ENCODE measurements around the gene FMOD.
A peak's percentile ranks its signal among the peaks of the same experiment; 100 is the strongest.

FMOD gene

GRCh38 chr1:203343956-203344754 lies 6.8 kb downstream of the FMOD start:
- DNase-seq: no peak
- Mint-ChIP-seq H3K4me1 (peaks cover 20% of the 10 kb centered on the region), H3K9me3 (no peaks in the 10 kb centered on the region), H3K27me3 (peaks cover 43% of the 10 kb centered on the region), H3K27ac (no peak overlapping the region), H3K4me3 (no peak overlapping the region)
- no peak for ATAC-seq

GRCh38 chr1:203342192-203342940 lies 8.6 kb downstream of the FMOD start:
- DNase-seq: peak in 1 of 2 donors; percentile 41
- Mint-ChIP-seq H3K4me3 (peak overlapping the region; percentile 30 to 33), H3K4me1 (peaks cover 27% of the 10 kb centered on the region), H3K9me3 (no peaks in the 10 kb centered on the region), H3K27me3 (peaks cover 25% of the 10 kb centered on the region), H3K27ac (no peak overlapping the region)
- ATAC-seq: peak; percentile 71

GRCh38 chr1:203340112-203340790 lies 10.7 kb downstream of the FMOD start:
- no peak overlapping the region for H3K27ac Mint-ChIP-seq
- peaks cover 25% of the 10 kb centered on the region for H3K27me3 Mint-ChIP-seq
- DNase-seq: peak; percentile 45 to 59
- no peaks in the 10 kb centered on the region for H3K9me3 Mint-ChIP-seq
- ATAC-seq: peak; percentile 80
- no peak overlapping the region for H3K4me3 Mint-ChIP-seq
- H3K4me1 Mint-ChIP-seq: peaks cover 37% of the 10 kb centered on the region

DNA sequence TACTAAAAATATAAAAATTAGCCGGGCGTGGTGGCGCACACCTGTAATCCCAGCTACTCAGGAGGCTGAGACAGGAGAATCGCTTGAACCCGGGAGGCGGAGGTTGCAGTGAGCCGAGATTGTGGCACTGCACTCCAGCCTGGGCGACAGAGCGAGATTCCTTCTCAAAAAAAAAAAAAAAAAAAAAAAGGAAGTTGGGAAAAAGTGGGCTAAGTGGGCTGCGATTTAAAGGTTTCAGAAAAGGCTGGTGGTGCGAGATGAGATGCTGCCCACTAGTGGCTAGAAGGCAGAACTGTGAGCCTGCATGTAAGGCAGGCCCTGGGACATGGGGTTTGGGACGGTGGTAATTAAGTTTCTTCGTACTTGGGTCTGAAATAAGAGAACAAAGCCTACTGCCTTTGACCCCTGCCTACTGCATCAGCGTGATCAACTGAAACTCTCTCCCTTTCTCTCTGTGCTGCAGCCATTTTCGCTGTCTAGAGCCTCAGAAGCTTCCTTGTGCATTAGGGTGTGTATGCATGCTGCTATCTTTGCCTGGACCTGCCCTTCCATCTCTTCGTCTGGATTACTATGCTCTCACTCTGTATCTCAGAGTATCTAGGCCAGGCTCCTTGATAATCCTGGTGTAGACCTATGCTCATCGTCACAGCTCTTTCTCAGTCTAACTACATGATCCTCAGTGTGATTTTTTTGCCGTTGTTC lies 12.4 kb downstream of the FMOD start:
- ATAC-seq: peak; percentile 65
- Mint-ChIP-seq H3K9me3 (no peaks in the 10 kb centered on the region), H3K27ac (no peak overlapping the region), H3K27me3 (peaks cover 25% of the 10 kb centered on the region), H3K4me3 (no peak overlapping the region), H3K4me1 (peaks cover 37% of the 10 kb centered on the region)
- DNase-seq: peak; percentile 52 to 57

DNA sequence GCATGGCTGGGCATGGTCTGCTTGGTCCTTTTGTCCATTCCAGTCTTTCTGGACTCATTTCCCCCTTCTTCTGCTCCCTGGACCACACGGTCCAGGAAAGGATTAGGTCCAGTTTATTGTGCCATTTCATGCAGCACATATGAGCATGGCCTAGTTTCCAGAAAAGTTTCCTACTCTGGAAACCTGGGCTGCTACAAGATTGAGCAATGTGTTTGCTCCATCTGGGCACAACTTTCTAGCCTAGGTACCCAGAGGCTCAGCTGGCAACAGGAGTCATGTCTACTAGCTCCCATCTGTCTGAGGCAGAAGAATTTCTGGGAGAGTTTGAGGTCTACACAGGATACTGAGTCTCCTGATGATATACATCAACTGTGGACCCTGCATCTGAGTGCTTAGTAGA lies 14.8 kb downstream of the FMOD start:
- peaks cover 23% of the 10 kb centered on the region for H3K4me1 Mint-ChIP-seq
- peaks cover 10% of the 10 kb centered on the region for H3K27me3 Mint-ChIP-seq
- DNase-seq (no peak), ATAC-seq (no peak)
- no peak overlapping the region for H3K27ac Mint-ChIP-seq
- no peaks in the 10 kb centered on the region for H3K9me3 Mint-ChIP-seq
- H3K4me3 Mint-ChIP-seq: no peak overlapping the region

- Mint-ChIP-seq H3K27ac (peak overlapping the region in 1 of 2 donors; percentile 40), H3K27me3 (peaks cover 4% of the 10 kb centered on the region), H3K4me1 (peaks cover 23% of the 10 kb centered on the region), H3K9me3 (no peaks in the 10 kb centered on the region), H3K4me3 (no peak overlapping the region)
- no peak for DNase-seq
- ATAC-seq: no peak
Measured at GRCh38 chr1:203335503-203335902, 15.4 kb downstream of the FMOD start.

DNA sequence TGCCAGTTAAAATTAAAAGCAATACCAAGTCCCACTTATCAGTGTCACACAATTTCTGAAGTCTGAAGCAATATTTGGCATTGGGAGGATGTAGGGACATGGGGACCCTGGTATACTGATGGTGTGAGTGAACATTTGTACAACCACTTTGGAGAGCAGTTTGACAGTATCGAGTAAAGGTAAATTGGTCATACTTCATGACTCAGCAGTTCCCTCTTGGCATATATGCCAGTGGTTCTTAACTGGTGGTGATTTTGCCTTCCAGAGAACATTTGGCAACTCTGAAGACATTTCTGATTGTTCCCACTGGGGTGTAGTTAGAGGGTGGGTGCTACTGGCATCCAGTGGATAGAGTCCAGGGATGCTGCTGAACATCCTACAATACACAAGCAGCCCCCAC lies 19.7 kb downstream of the FMOD start:
- H3K9me3 Mint-ChIP-seq: no peaks in the 10 kb centered on the region
- no peak overlapping the region for H3K4me3 Mint-ChIP-seq
- H3K27ac Mint-ChIP-seq: no peak overlapping the region
- H3K4me1 Mint-ChIP-seq: peaks cover 35% of the 10 kb centered on the region
- ATAC-seq (no peak), DNase-seq (no peak)
- H3K27me3 Mint-ChIP-seq: no peaks in the 10 kb centered on the region

GRCh38 chr1:203328714-203329122 lies 22.2 kb downstream of the FMOD start:
- Mint-ChIP-seq H3K4me1 (peaks cover 53% of the 10 kb centered on the region), H3K27me3 (no peaks in the 10 kb centered on the region), H3K4me3 (peak overlapping the region in 1 of 2 donors; percentile 1), H3K9me3 (no peaks in the 10 kb centered on the region), H3K27ac (no peak overlapping the region)
- ATAC-seq: no peak
- no peak for DNase-seq

DNA sequence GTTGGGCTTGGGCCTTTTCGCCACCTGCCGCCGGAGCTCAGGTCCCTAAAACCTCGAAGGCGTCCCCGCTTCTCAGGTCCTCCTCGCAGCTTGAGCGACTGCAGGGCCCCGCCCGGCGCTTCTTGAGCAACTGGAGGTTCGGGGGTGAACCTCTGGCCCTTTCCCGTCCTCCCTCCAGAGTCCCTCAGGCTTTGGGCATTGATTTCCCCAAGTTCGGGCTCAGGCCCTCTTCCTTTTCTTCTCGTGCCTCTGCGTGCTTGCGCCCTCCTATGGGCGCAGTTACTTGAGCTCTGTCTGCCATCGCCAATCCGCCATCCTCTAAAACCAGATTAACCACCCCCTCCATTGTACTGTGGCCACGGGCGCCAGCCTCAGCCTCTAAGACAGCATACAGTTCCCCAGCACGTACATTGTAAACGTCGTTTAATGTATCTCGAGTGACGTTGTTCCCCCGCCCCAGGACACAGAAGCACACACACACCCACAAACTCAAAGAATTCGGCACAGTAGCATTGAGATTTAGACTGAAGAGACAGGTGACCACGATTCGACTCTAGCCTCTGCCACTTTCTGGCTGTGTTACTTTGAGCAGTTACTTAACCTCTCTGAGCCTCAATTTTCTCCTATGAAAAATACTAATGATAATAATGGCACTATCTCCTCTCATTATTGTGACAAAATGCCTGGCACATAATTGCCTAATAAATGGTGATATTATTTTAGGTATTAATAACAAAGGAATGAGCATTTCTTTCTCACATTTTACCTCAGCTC lies 23.1 kb downstream of the FMOD start:
- peaks cover 61% of the 10 kb centered on the region for H3K4me1 Mint-ChIP-seq
- DNase-seq (peak; percentile 73 to 77), ATAC-seq (peak; percentile 66)
- no peaks in the 10 kb centered on the region for H3K27me3 Mint-ChIP-seq
- H3K9me3 Mint-ChIP-seq: no peaks in the 10 kb centered on the region
- H3K4me3 Mint-ChIP-seq: peak overlapping the region; percentile 84 to 87
- H3K27ac Mint-ChIP-seq: peak overlapping the region; percentile 90 to 97

- Mint-ChIP-seq H3K27ac (peak overlapping the region; percentile 90 to 97), H3K27me3 (no peaks in the 10 kb centered on the region), H3K4me3 (peak overlapping the region; percentile 84 to 87), H3K4me1 (peaks cover 69% of the 10 kb centered on the region), H3K9me3 (no peaks in the 10 kb centered on the region)
- DNase-seq (peak; percentile 93 to 96), ATAC-seq (peak; percentile 86)
Measured at GRCh38 chr1:203326830-203327683, 23.9 kb downstream of the FMOD start.

DNA sequence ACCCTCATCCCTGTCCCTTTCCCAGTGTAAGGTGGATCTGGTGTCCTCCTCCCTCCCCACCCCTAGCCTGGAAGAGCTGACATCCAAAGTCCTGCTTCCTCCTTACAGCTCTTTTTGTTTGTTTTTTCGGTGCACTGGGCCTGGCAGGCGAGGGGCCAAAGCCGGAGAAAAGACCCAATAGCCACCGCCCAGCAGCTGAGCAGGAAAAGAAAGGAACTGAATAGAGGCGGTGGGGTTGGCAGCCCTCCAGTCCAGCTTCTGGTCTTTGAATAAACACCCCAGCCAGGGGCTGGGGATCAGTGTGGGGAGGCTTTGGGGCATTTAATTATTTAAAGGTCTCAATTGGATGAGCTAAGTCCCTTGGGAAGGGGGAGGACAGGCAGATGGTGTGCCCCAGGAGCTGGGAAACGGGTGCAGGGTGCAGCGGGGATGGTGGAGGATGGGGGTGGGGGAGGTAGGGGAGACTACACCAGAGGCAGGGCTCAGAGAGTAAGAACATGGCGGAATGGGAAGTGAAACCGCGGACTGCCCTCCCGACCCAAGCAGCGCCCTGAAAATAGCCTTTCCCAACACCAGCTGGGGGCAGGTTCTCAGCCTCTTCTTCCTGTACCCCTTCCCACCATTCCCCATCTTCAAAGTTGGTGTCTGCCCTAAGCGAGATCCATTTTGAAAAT lies 25.4 kb downstream of the FMOD start:
- Mint-ChIP-seq H3K4me1 (peaks cover 84% of the 10 kb centered on the region), H3K9me3 (no peaks in the 10 kb centered on the region), H3K4me3 (peak overlapping the region; percentile 72 to 87), H3K27me3 (no peaks in the 10 kb centered on the region), H3K27ac (peak overlapping the region in 1 of 2 donors; percentile 52)
- ATAC-seq: no peak
- DNase-seq: no peak

DNA sequence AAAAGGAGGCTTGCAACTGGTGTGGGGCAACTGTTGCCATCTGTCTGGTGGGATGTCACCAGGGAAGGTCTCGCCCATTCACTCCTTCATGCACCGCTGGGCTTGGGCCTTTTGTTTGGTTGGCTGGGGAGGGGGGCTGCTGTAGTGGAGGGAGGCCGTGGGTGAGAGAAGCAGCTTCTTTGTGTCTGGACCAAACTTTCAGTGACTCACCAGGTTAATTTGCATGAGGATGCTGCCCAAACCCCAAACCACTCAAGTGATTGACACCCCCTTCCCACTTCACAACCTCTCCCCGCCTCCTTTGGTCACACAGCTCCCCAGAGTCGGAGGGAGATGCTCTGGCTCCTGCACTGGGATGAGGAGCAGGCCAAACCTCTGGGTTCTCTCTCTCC lies 25.9 kb downstream of the FMOD start:
- Mint-ChIP-seq H3K27ac (peak overlapping the region; percentile 36 to 52), H3K4me3 (peak overlapping the region; percentile 72 to 81), H3K4me1 (peaks cover 90% of the 10 kb centered on the region), H3K9me3 (no peaks in the 10 kb centered on the region), H3K27me3 (no peaks in the 10 kb centered on the region)
- DNase-seq: peak; percentile 59 to 70
- peak; percentile 40 for ATAC-seq

Data from stimulated activated naive CD8-positive, alpha-beta T cell treated with anti-CD3 and anti-CD28 coated beads, Interleukin-15, amount 100 ng/mL, for 72 hours (primary cell).